Tibial nerve (tissue), 3 donors: ENCODE data around the gene GADD45A.

ENCODE experiments used
- CTCF ChIP-seq, 5 experiments: fragments of 200-600 bp in 3 of 5; fragments of 450-650 bp in 2 of 5; sonication (generic) in 3 of 5; IDR thresholded peaks; one replicate each; pipeline ENCODE4 v1.5.1; 2016 to 2019; ENCODE audit warnings: antibody characterized with exemption in 5 of 5, mild to moderate bottlenecking in 3 of 5, moderate library complexity in 2 of 5
- POLR2A ChIP-seq, 2 donors: fragments of 450-650 bp; IDR thresholded peaks; one replicate each; pipeline ENCODE4 v1.6.1; 2017; ENCODE audit warnings: antibody characterized with exemption in 2 of 2, mild to moderate bottlenecking in 2 of 2, moderate library complexity in 2 of 2

GRCh38 chr1:67651031-67651430 is 34.0 kb upstream of the GADD45A start:
- no peak for TF ChIP-seq CTCF (IDR thresholded peaks at IDR 0.05)
- no peak for TF ChIP-seq POLR2A (IDR thresholded peaks at IDR 0.05)
